GM19240 (cell line): ENCODE measurements around the gene CABP7.

ENCODE experiments used
- DNase-seq: peaks from one replicate; pipeline ENCODE4 v3.0.0; 2011; ENCODE audit warnings: low spot score; ENCODE audit not compliant: insufficient read length

CABP7 gene

GRCh38 chr22:29722587-29722986 lies 2.8 kb downstream of the CABP7 start:
- DNase-seq, result no peak

GRCh38 chr22:29723766-29724165 lies 4.0 kb downstream of the CABP7 start:
- no peak for DNase-seq

GRCh38 chr22:29724843-29725242 lies 5.0 kb downstream of the CABP7 start:
- DNase-seq, result no peak

GRCh38 chr22:29726106-29726505 lies 6.3 kb downstream of the CABP7 start:
- no peak for DNase-seq

- DNase-seq, result no peak
Measured at GRCh38 chr22:29726512-29727130, 6.8 kb downstream of the CABP7 start.

GRCh38 chr22:29727131-29727523 lies 7.3 kb downstream of the CABP7 start:
- no peak for DNase-seq

GRCh38 chr22:29729161-29729560 lies 9.4 kb downstream of the CABP7 start:
- no peak for DNase-seq

- no peak for DNase-seq
Measured at GRCh38 chr22:29731058-29731850, 11.5 kb downstream of the CABP7 start.

- DNase-seq, result no peak
Measured at GRCh38 chr22:29732883-29733282, 13.1 kb downstream of the CABP7 start.

- no peak for DNase-seq
Measured at GRCh38 chr22:29733362-29734201, 13.8 kb downstream of the CABP7 start.

GRCh38 chr22:29734406-29734805 lies 14.6 kb downstream of the CABP7 start:
- DNase-seq, result no peak

- no peak for DNase-seq
Measured at GRCh38 chr22:29734838-29735237, 15.0 kb downstream of the CABP7 start.

- DNase-seq, result no peak
Measured at GRCh38 chr22:29735416-29735815, 15.6 kb downstream of the CABP7 start.

- DNase-seq, result no peak
Measured at GRCh38 chr22:29737251-29738117, 17.7 kb downstream of the CABP7 start.

GRCh38 chr22:29738118-29738815 lies 18.5 kb downstream of the CABP7 start:
- DNase-seq, result no peak

- no peak for DNase-seq
Measured at GRCh38 chr22:29739346-29739875, 19.6 kb downstream of the CABP7 start.

- no peak for DNase-seq
Measured at GRCh38 chr22:29740216-29740615, 20.4 kb downstream of the CABP7 start.

GRCh38 chr22:29741926-29742325 lies 22.1 kb downstream of the CABP7 start:
- DNase-seq, result no peak

- DNase-seq, result no peak
Measured at GRCh38 chr22:29742326-29742725, 22.5 kb downstream of the CABP7 start.

- DNase-seq, result no peak
Measured at GRCh38 chr22:29744902-29745301, 25.1 kb downstream of the CABP7 start.
